ENCODE data around the gene KRTAP5-8. TPM values are rescaled to one million over a fixed set of nuclear protein-coding genes. Genes with fewer than 3 reads are reported as not detected.

KRTAP5-8 gene
- not detected in 5 replicates for total RNA-seq (2022; extraction: Qiagen RNA extraction; ENCODE audit: low read depth)

GRCh38 chr11:71537977-71538665, at the start of gene KRTAP5-8:
Gene KRTAP5-8 (plus strand): TSS chr11:71538025. CDS start chr11:71538056, 31 bp downstream.

GRCh38 chr11:71526796-71527575, 10.8 kb upstream of the KRTAP5-8 start, which contains the start of gene KRTAP5-7:
Gene KRTAP5-7 (plus strand): TSS chr11:71527267. CDS start chr11:71527301, 34 bp downstream.

GRCh38 chr11:71548120-71548519, 10.3 kb downstream of the KRTAP5-8 start, which contains the start of gene KRTAP5-9:
Gene KRTAP5-9 (plus strand): TSS chr11:71548420. CDS start chr11:71548658, 238 bp downstream.

GRCh38 chr11:71565263-71565662, 27.4 kb downstream of the KRTAP5-8 start, which contains the start of gene KRTAP5-10:
Gene KRTAP5-10 (plus strand): TSS chr11:71565563. CDS start chr11:71565588, 25 bp downstream.

GRCh38 chr11:71582309-71582895, 44.6 kb downstream of the KRTAP5-8 start, which contains the start of gene KRTAP5-11:
Gene KRTAP5-11 (minus strand): TSS chr11:71582875. CDS start chr11:71582837, 38 bp downstream.

Other genes with a start within 250 kb of the KRTAP5-8 start
- 39.3 to 55.2 TPM (median 49.3 TPM) in 5 replicates for gene DHCR7, start 89.6 kb upstream of the KRTAP5-8 start, total RNA-seq (2022; extraction: Qiagen RNA extraction; ENCODE audit: low read depth)
- 35.2 to 54.0 TPM (median 48.7 TPM) in 5 replicates for gene NADSYN1, start 84.8 kb upstream of the KRTAP5-8 start, total RNA-seq (2022; extraction: Qiagen RNA extraction; ENCODE audit: low read depth)
- not detected in 5 replicates for gene KRTAP5-7, start 10.8 kb upstream of the KRTAP5-8 start, total RNA-seq (2022; extraction: Qiagen RNA extraction; ENCODE audit: low read depth)
- not detected in 5 replicates for gene KRTAP5-9, start 10.4 kb downstream of the KRTAP5-8 start, total RNA-seq (2022; extraction: Qiagen RNA extraction; ENCODE audit: low read depth)
- not detected in 5 replicates for gene KRTAP5-10, start 27.5 kb downstream of the KRTAP5-8 start, total RNA-seq (2022; extraction: Qiagen RNA extraction; ENCODE audit: low read depth)
- gene KRTAP5-11, start 44.9 kb downstream of the KRTAP5-8 start, total RNA-seq (2022; extraction: Qiagen RNA extraction; ENCODE audit: low read depth) = not detected in 5 replicates

Measured in A549 treated with ZK216348 at 1 μM for 4 hours (cell line).